Kasumi-1 (cell line): ENCODE measurements around the gene ZNF467.

Source experiments
- DNase-seq, 2 experiments: peaks; one replicate each; lab custom pipeline; 2025; lab: John Stamatoyannopoulos, UW

The ZNF467 gene

GRCh38 chr7:149808311-149808710, 34.9 kb upstream of the ZNF467 start:
- no peak for DNase-seq

- no peak for DNase-seq
Observed at GRCh38 chr7:149806726-149807125, 33.3 kb upstream of the ZNF467 start.

- DNase-seq = no peak
Observed at GRCh38 chr7:149804106-149804505, 30.7 kb upstream of the ZNF467 start.

GRCh38 chr7:149803551-149804074, 30.2 kb upstream of the ZNF467 start:
- DNase-seq = no peak

GRCh38 chr7:149802966-149803365, 29.6 kb upstream of the ZNF467 start:
- DNase-seq = no peak

- no peak for DNase-seq
Observed at GRCh38 chr7:149801816-149802215, 28.4 kb upstream of the ZNF467 start.

GRCh38 chr7:149801002-149801566, 27.7 kb upstream of the ZNF467 start:
- no peak for DNase-seq

GRCh38 chr7:149800169-149800555, 26.8 kb upstream of the ZNF467 start:
- no peak for DNase-seq

- DNase-seq = peak; percentile 18
Observed at GRCh38 chr7:149799397-149800168, 26.2 kb upstream of the ZNF467 start.

- DNase-seq = no peak
Observed at GRCh38 chr7:149797771-149798170, 24.4 kb upstream of the ZNF467 start.

- no peak for DNase-seq
Observed at GRCh38 chr7:149796287-149796860, 23.0 kb upstream of the ZNF467 start.

GRCh38 chr7:149795126-149795525, 21.7 kb upstream of the ZNF467 start:
- no peak for DNase-seq

GRCh38 chr7:149794661-149795060, 21.3 kb upstream of the ZNF467 start:
- DNase-seq = no peak

GRCh38 chr7:149793261-149793660, 19.9 kb upstream of the ZNF467 start:
- no peak for DNase-seq

- DNase-seq = no peak
Observed at GRCh38 chr7:149792220-149792595, 18.8 kb upstream of the ZNF467 start.

GRCh38 chr7:149791411-149792219, 18.2 kb upstream of the ZNF467 start:
- DNase-seq = no peak

- no peak for DNase-seq
Observed at GRCh38 chr7:149790754-149791360, 17.5 kb upstream of the ZNF467 start.

GRCh38 chr7:149790146-149790548, 16.8 kb upstream of the ZNF467 start:
- DNase-seq = no peak

- no peak for DNase-seq
Observed at GRCh38 chr7:149789101-149789500, 15.7 kb upstream of the ZNF467 start.

- DNase-seq = no peak
Observed at GRCh38 chr7:149788300-149788851, 15.0 kb upstream of the ZNF467 start.

GRCh38 chr7:149787428-149788299, 14.3 kb upstream of the ZNF467 start:
- DNase-seq = peak; percentile 56 to 70
